Activated naive CD8-positive, alpha-beta T cell (primary cell): Measurements from ENCODE around the gene OSBP.

Source experiments
- H3K27ac Mint-ChIP-seq: one replicate; pipeline ENCODE4 v1.8.0; 2021; ENCODE audit warnings: mixed read lengths
- H3K27me3 Mint-ChIP-seq: one replicate; pipeline ENCODE4 v1.8.0; 2021; ENCODE audit warnings: mixed read lengths
- H3K36me3 Mint-ChIP-seq: one replicate; pipeline ENCODE4 v1.8.0; 2021; ENCODE audit warnings: mixed read lengths
- H3K4me1 Mint-ChIP-seq: one replicate; pipeline ENCODE4 v1.8.0; 2021; ENCODE audit warnings: low read depth, mixed read lengths
- H3K4me3 Mint-ChIP-seq: one replicate; pipeline ENCODE4 v1.8.0; 2021; ENCODE audit warnings: mild to moderate bottlenecking, mixed read lengths
- H3K9me3 Mint-ChIP-seq: one replicate; pipeline ENCODE4 v1.8.0; 2021; ENCODE audit warnings: low read depth, mixed read lengths

OSBP gene

GRCh38 chr11:59615120-59615636 lies 396 bp downstream of the OSBP start:
- Mint-ChIP-seq H3K27ac (peak overlapping the region; percentile 90), H3K27me3 (no peaks in the 10 kb centered on the region), H3K36me3 (peaks cover 2% of the 10 kb centered on the region), H3K9me3 (no peaks in the 10 kb centered on the region), H3K4me3 (peak overlapping the region; percentile 96), H3K4me1 (peaks cover 47% of the 10 kb centered on the region)

- Mint-ChIP-seq H3K4me1 (peaks cover 50% of the 10 kb centered on the region), H3K27me3 (no peaks in the 10 kb centered on the region), H3K4me3 (peak overlapping the region; percentile 96), H3K27ac (peak overlapping the region; percentile 90), H3K9me3 (no peaks in the 10 kb centered on the region), H3K36me3 (peaks cover 2% of the 10 kb centered on the region)
Measured at GRCh38 chr11:59614277-59615119, 1.1 kb downstream of the OSBP start.

- peaks cover 2% of the 10 kb centered on the region for H3K36me3 Mint-ChIP-seq
- H3K4me3 Mint-ChIP-seq: peak overlapping the region; percentile 30
- no peaks in the 10 kb centered on the region for H3K9me3 Mint-ChIP-seq
- H3K27ac Mint-ChIP-seq: peak overlapping the region; percentile 28
- peaks cover 56% of the 10 kb centered on the region for H3K4me1 Mint-ChIP-seq
- H3K27me3 Mint-ChIP-seq: no peaks in the 10 kb centered on the region
Measured at GRCh38 chr11:59611570-59612565, 3.7 kb downstream of the OSBP start.

- no peak overlapping the region for H3K27ac Mint-ChIP-seq
- peaks cover 55% of the 10 kb centered on the region for H3K4me1 Mint-ChIP-seq
- H3K36me3 Mint-ChIP-seq: peaks cover 2% of the 10 kb centered on the region
- no peak overlapping the region for H3K4me3 Mint-ChIP-seq
- no peaks in the 10 kb centered on the region for H3K27me3 Mint-ChIP-seq
- no peaks in the 10 kb centered on the region for H3K9me3 Mint-ChIP-seq
Measured at GRCh38 chr11:59610289-59610688, 5.3 kb downstream of the OSBP start.

GRCh38 chr11:59607703-59608454 lies 7.7 kb downstream of the OSBP start:
- peaks cover 5% of the 10 kb centered on the region for H3K36me3 Mint-ChIP-seq
- H3K27ac Mint-ChIP-seq: no peak overlapping the region

GRCh38 chr11:59602432-59602831 lies 13.1 kb downstream of the OSBP start:
- H3K9me3 Mint-ChIP-seq: no peaks in the 10 kb centered on the region
- no peak overlapping the region for H3K4me3 Mint-ChIP-seq
- H3K27me3 Mint-ChIP-seq: no peaks in the 10 kb centered on the region
- peaks cover 8% of the 10 kb centered on the region for H3K36me3 Mint-ChIP-seq
- peaks cover 19% of the 10 kb centered on the region for H3K4me1 Mint-ChIP-seq
- no peak overlapping the region for H3K27ac Mint-ChIP-seq

More at GRCh38 chr11:59607703-59608454, 7.7 kb downstream of the OSBP start:
- H3K9me3 Mint-ChIP-seq: no peaks in the 10 kb centered on the region
- H3K4me3 Mint-ChIP-seq: no peak overlapping the region
- peaks cover 48% of the 10 kb centered on the region for H3K4me1 Mint-ChIP-seq
- H3K27me3 Mint-ChIP-seq: no peaks in the 10 kb centered on the region

- H3K36me3 Mint-ChIP-seq: peaks cover 8% of the 10 kb centered on the region
- no peaks in the 10 kb centered on the region for H3K9me3 Mint-ChIP-seq
- no peaks in the 10 kb centered on the region for H3K27me3 Mint-ChIP-seq
- no peak overlapping the region for H3K27ac Mint-ChIP-seq
- H3K4me1 Mint-ChIP-seq: peaks cover 19% of the 10 kb centered on the region
- H3K4me3 Mint-ChIP-seq: no peak overlapping the region
Measured at GRCh38 chr11:59601788-59602187, 13.8 kb downstream of the OSBP start.

GRCh38 chr11:59600636-59601035 lies 14.9 kb downstream of the OSBP start:
- Mint-ChIP-seq H3K27me3 (no peaks in the 10 kb centered on the region), H3K4me1 (peaks cover 13% of the 10 kb centered on the region), H3K4me3 (no peak overlapping the region), H3K27ac (peak overlapping the region; percentile 6), H3K9me3 (no peaks in the 10 kb centered on the region), H3K36me3 (peaks cover 12% of the 10 kb centered on the region)

GRCh38 chr11:59600234-59600633 lies 15.3 kb downstream of the OSBP start:
- H3K9me3 Mint-ChIP-seq: no peaks in the 10 kb centered on the region
- no peaks in the 10 kb centered on the region for H3K27me3 Mint-ChIP-seq
- H3K36me3 Mint-ChIP-seq: peaks cover 12% of the 10 kb centered on the region
- H3K4me3 Mint-ChIP-seq: no peak overlapping the region
- peaks cover 13% of the 10 kb centered on the region for H3K4me1 Mint-ChIP-seq
- H3K27ac Mint-ChIP-seq: no peak overlapping the region

GRCh38 chr11:59598961-59599360 lies 16.6 kb downstream of the OSBP start:
- Mint-ChIP-seq H3K27ac (no peak overlapping the region), H3K36me3 (peaks cover 11% of the 10 kb centered on the region), H3K27me3 (no peaks in the 10 kb centered on the region), H3K4me1 (peaks cover 10% of the 10 kb centered on the region), H3K4me3 (no peak overlapping the region), H3K9me3 (no peaks in the 10 kb centered on the region)

GRCh38 chr11:59584294-59584693 lies 31.3 kb downstream of the OSBP start:
- H3K27ac Mint-ChIP-seq: peak overlapping the region; percentile 22
- H3K36me3 Mint-ChIP-seq: peaks cover 21% of the 10 kb centered on the region
- H3K27me3 Mint-ChIP-seq: no peaks in the 10 kb centered on the region
- peaks cover 7% of the 10 kb centered on the region for H3K9me3 Mint-ChIP-seq
- H3K4me3 Mint-ChIP-seq: no peak overlapping the region
- H3K4me1 Mint-ChIP-seq: peaks cover 3% of the 10 kb centered on the region

- peaks cover 30% of the 10 kb centered on the region for H3K36me3 Mint-ChIP-seq
- H3K4me1 Mint-ChIP-seq: peaks cover 3% of the 10 kb centered on the region
- peak overlapping the region; percentile 16 for H3K27ac Mint-ChIP-seq
- H3K9me3 Mint-ChIP-seq: peaks cover 7% of the 10 kb centered on the region
- H3K4me3 Mint-ChIP-seq: no peak overlapping the region
- no peaks in the 10 kb centered on the region for H3K27me3 Mint-ChIP-seq
Measured at GRCh38 chr11:59582006-59582405, 33.6 kb downstream of the OSBP start.

GRCh38 chr11:59578369-59578768 lies 37.2 kb downstream of the OSBP start:
- Mint-ChIP-seq H3K36me3 (peaks cover 18% of the 10 kb centered on the region), H3K4me1 (no peaks in the 10 kb centered on the region), H3K9me3 (no peaks in the 10 kb centered on the region), H3K4me3 (no peak overlapping the region), H3K27me3 (no peaks in the 10 kb centered on the region), H3K27ac (no peak overlapping the region)

- Mint-ChIP-seq H3K36me3 (peaks cover 15% of the 10 kb centered on the region), H3K27ac (peak overlapping the region; percentile 61), H3K4me1 (no peaks in the 10 kb centered on the region), H3K4me3 (no peak overlapping the region), H3K27me3 (no peaks in the 10 kb centered on the region), H3K9me3 (no peaks in the 10 kb centered on the region)
Measured at GRCh38 chr11:59575505-59575904, 40.1 kb downstream of the OSBP start.
